ENCODE results near the gene DDB1.

Gene DDB1

GRCh38 chr11:61287338-61287977, 45.4 kb downstream of the DDB1 start:
- TF ChIP-seq CTCF (IDR thresholded peaks at IDR 0.05; ENCODE audit: low read length), result no peak
- TF ChIP-seq EZH2 (IDR thresholded peaks at IDR 0.05; ENCODE audit: borderline replicate concordance, low read length), result no peak
- Histone ChIP-seq H3K4me1 (ENCODE audit: insufficient read depth, low read length, severe bottlenecking) (no peaks in the 10 kb centered on the region), H3K9ac (ENCODE audit: low read length) (no peak overlapping the region), H3K27ac (ENCODE audit: low read depth, low read length, poor library complexity, severe bottlenecking) (no peak overlapping the region), H3K36me3 (ENCODE audit: insufficient read depth, low read length) (no peaks in the 10 kb centered on the region; the same call in 1 of the 2 replicates), H3K27me3 (ENCODE audit: insufficient read depth, low read length) (peaks cover 5% of the 10 kb centered on the region; the same call in 1 of the 2 replicates), H2AFZ (ENCODE audit: low read length) (no peak overlapping the region), H3K9me3 (ENCODE audit: low read length) (no peaks in the 10 kb centered on the region), H3K4me3 (ENCODE audit: low read depth, low read length, poor library complexity, severe bottlenecking) (no peak overlapping the region), H3F3A (ENCODE audit: insufficient read depth, low read length) (no peaks in the 10 kb centered on the region), H3K4me2 (ENCODE audit: low read length) (no peak overlapping the region), H4K20me1 (ENCODE audit: insufficient read depth, low read length) (no peaks in the 10 kb centered on the region), H3K79me2 (ENCODE audit: insufficient read depth, low read length) (no peaks in the 10 kb centered on the region), H3K9me2 (ENCODE audit: low read depth, low read length) (no peaks in the 10 kb centered on the region)

- H3K27ac ChIP-seq (ENCODE audit: low read depth, low read length, poor library complexity, severe bottlenecking), result no peak overlapping the region
- no peaks in the 10 kb centered on the region; the same call in 1 of the 2 replicates for H3K36me3 ChIP-seq (ENCODE audit: insufficient read depth, low read length)
- H3K9ac ChIP-seq (ENCODE audit: low read length), result no peak overlapping the region
- no peaks in the 10 kb centered on the region for H3K9me3 ChIP-seq (ENCODE audit: low read length)
- no peaks in the 10 kb centered on the region for H3K9me2 ChIP-seq (ENCODE audit: low read depth, low read length)
- H3K27me3 ChIP-seq (ENCODE audit: insufficient read depth, low read length), result no peaks in the 10 kb centered on the region
- H3K4me3 ChIP-seq (ENCODE audit: low read depth, low read length, poor library complexity, severe bottlenecking), result no peak overlapping the region
- H3K79me2 ChIP-seq (ENCODE audit: insufficient read depth, low read length), result no peaks in the 10 kb centered on the region
- no peak for TF ChIP-seq EZH2 (IDR thresholded peaks at IDR 0.05; ENCODE audit: borderline replicate concordance, low read length)
- TF ChIP-seq CTCF (IDR thresholded peaks at IDR 0.05; ENCODE audit: low read length), result no peak
- H4K20me1 ChIP-seq (ENCODE audit: insufficient read depth, low read length), result no peaks in the 10 kb centered on the region
- no peak overlapping the region for H2AFZ ChIP-seq (ENCODE audit: low read length)
- no peak overlapping the region for H3K4me2 ChIP-seq (ENCODE audit: low read length)
- H3F3A ChIP-seq (ENCODE audit: insufficient read depth, low read length), result no peaks in the 10 kb centered on the region
- no peaks in the 10 kb centered on the region for H3K4me1 ChIP-seq (ENCODE audit: insufficient read depth, low read length, severe bottlenecking)
Observed at GRCh38 chr11:61283613-61284012, 49.3 kb downstream of the DDB1 start.

DNA sequence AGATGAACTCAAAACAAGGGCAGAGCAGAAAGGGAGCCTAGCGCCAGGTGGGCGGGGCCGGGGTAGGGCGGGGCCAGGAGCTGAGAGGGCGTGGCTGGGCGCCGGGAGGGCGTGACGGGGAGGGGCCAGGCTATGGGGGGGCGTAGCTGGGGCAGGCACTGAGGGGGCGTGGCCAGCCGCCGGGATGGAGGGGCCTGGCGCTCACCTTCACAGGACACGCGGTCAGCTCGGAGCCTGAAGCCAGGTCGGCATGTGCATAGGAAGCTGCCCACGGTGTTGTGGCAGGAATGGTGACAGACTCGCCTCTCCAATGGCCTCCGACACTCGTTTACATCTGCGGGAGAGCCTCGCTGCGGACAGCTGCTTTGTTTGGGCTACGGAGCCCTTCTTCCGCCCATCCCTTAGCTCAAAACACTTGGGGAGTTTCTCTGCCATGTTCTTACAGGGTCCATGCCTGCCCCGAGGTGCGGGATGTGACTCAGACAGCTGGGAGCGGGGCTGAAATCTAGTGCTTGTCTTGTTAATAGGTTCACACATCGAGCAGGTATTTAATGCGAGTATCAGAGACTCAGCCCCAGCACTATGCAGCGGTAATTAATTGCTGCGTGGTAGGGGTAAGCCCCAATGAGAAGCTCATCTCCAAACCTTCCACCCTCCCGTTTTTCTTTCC, 51.2 kb downstream of the DDB1 start:
- Histone ChIP-seq H3K79me2 (ENCODE audit: insufficient read depth, low read length) (no peaks in the 10 kb centered on the region), H3K27me3 (ENCODE audit: insufficient read depth, low read length) (no peaks in the 10 kb centered on the region), H3K36me3 (ENCODE audit: insufficient read depth, low read length) (no peaks in the 10 kb centered on the region; the same call in 1 of the 2 replicates), H3K9me3 (ENCODE audit: low read length) (no peaks in the 10 kb centered on the region), H3K4me2 (ENCODE audit: low read length) (no peak overlapping the region), H2AFZ (ENCODE audit: low read length) (no peak overlapping the region), H3K9me2 (ENCODE audit: low read depth, low read length) (no peaks in the 10 kb centered on the region), H3K27ac (ENCODE audit: low read depth, low read length, poor library complexity, severe bottlenecking) (no peak overlapping the region), H3K4me1 (ENCODE audit: insufficient read depth, low read length, severe bottlenecking) (no peaks in the 10 kb centered on the region), H4K20me1 (ENCODE audit: insufficient read depth, low read length) (no peaks in the 10 kb centered on the region), H3F3A (ENCODE audit: insufficient read depth, low read length) (no peaks in the 10 kb centered on the region), H3K9ac (ENCODE audit: low read length) (no peak overlapping the region), H3K4me3 (ENCODE audit: low read depth, low read length, poor library complexity, severe bottlenecking) (no peak overlapping the region)
- no peak for TF ChIP-seq CTCF (IDR thresholded peaks at IDR 0.05; ENCODE audit: low read length)
- TF ChIP-seq EZH2 (IDR thresholded peaks at IDR 0.05; ENCODE audit: borderline replicate concordance, low read length), result no peak

Data from OCI-LY1 (cell line).